Fibroblast of lung (primary cell): ENCODE measurements around the gene HOXB5.

Experiments
- EZH2 ChIP-seq: IDR thresholded peaks from 2 replicates; pipeline ENCODE4 v1.5.1; 2012; ENCODE audit warnings: low read length, control low read depth, mild to moderate bottlenecking; ENCODE audit errors: missing control alignments
- TF ChIP-seq, protein P1 (sequence below), 2 donors: IDR thresholded peaks in 1 of 2; conservative IDR thresholded peaks in 1 of 2; 1 replicate in 1 of 2; 2 replicates in 1 of 2; pipeline ENCODE4 v1.5.1; 2011 to 2012; ENCODE audit warnings: low read length in 2 of 2, control low read depth in 1 of 2, inconsistent platforms in 1 of 2, low read depth in 1 of 2, mild to moderate bottlenecking in 1 of 2

DNA sequence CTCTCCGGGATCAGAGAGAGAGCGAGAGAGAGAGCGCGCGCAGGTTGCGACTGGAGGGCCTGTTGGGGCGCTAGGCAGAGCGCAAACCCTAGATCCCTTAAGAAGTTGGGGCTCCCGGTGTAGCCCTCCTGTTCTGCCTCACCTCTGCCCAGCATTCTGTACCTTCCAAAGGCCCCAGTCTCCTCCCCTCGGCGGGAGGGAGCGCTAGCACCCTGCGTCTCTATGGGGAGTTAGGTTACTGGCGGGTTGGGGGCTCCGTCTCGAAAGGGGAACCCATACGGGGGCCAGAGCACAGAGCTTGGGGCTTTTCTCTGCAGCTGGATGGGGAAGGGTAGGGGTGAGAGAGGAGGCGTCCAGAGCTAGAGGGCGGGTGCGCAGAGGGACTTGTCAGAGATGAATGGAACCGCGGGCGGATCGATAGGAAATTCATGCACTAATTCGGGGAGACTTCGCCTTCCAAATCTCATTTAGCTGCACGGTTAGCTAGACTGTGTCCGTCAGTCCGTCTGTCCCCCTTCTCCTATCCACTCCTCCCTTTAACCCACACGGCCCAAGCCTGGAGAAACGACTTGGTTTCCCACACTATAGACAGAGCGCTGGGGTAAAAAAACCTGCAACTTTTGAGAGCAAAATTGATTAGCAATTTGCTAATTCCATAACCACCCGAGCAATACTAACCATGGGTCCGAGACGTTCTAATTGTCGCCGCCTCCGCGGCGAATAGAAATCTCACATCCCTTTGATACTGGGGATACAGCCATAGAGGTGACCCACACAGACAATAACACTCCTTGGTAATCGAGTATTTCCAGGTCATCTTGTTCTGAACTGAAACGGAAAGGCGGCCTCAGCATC, 14.7 kb downstream of the HOXB5 start:
- TF ChIP-seq, protein P1, sequence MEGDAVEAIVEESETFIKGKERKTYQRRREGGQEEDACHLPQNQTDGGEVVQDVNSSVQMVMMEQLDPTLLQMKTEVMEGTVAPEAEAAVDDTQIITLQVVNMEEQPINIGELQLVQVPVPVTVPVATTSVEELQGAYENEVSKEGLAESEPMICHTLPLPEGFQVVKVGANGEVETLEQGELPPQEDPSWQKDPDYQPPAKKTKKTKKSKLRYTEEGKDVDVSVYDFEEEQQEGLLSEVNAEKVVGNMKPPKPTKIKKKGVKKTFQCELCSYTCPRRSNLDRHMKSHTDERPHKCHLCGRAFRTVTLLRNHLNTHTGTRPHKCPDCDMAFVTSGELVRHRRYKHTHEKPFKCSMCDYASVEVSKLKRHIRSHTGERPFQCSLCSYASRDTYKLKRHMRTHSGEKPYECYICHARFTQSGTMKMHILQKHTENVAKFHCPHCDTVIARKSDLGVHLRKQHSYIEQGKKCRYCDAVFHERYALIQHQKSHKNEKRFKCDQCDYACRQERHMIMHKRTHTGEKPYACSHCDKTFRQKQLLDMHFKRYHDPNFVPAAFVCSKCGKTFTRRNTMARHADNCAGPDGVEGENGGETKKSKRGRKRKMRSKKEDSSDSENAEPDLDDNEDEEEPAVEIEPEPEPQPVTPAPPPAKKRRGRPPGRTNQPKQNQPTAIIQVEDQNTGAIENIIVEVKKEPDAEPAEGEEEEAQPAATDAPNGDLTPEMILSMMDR (conservative IDR thresholded peaks at IDR 0.05 in 1 of 2, IDR thresholded peaks at IDR 0.05 in 1 of 2; ENCODE audit: low read depth in 1 of 2, low read length in 2 of 2), result peak in 1 of 2 donors; percentile 7
- TF ChIP-seq EZH2, result no peak
